TTC549 (cell line): ENCODE measurements around the gene OR2C3.
"Not testable (repeated sequence)": the region's sequence is repeated elsewhere in the genome, so short reads cannot be mapped to it uniquely, and the experiment has no call there.

ENCODE experiments used
- FAIRE-seq: peaks from 2 replicates; lab custom pipeline; 2012; peaks lifted over from hg19 to GRCh38; lab: Jason Lieb, UNC

Gene OR2C3

GRCh38 chr1:247517795-247518612 lies 18.2 kb downstream of the OR2C3 start:
- FAIRE-seq = no peak

- no peak for FAIRE-seq
These were observed 29.4 kb downstream of the OR2C3 start for GRCh38 chr1:247506831-247507230.

GRCh38 chr1:247500865-247501264 lies 35.4 kb downstream of the OR2C3 start:
- no peak for FAIRE-seq

- FAIRE-seq = no peak
These were observed 39.5 kb downstream of the OR2C3 start for GRCh38 chr1:247496581-247497285.

- FAIRE-seq = no peak
These were observed 41.5 kb downstream of the OR2C3 start for GRCh38 chr1:247494767-247495166.

GRCh38 chr1:247493106-247493505 lies 43.1 kb downstream of the OR2C3 start:
- no peak for FAIRE-seq

GRCh38 chr1:247491328-247491727 lies 44.9 kb downstream of the OR2C3 start:
- FAIRE-seq = no peak

GRCh38 chr1:247487057-247487456 lies 49.2 kb downstream of the OR2C3 start:
- FAIRE-seq = peak; percentile 76

- FAIRE-seq = no peak
These were observed 53.5 kb downstream of the OR2C3 start for GRCh38 chr1:247482747-247483146.

GRCh38 chr1:247476328-247477058 lies 59.7 kb downstream of the OR2C3 start:
- not testable (repeated sequence) for FAIRE-seq

GRCh38 chr1:247475793-247476192 lies 60.4 kb downstream of the OR2C3 start:
- FAIRE-seq = no peak
